A673 (cell line): Measurements from ENCODE around the gene PYY. TPM values are rescaled to one million over a fixed set of nuclear protein-coding genes. Genes with fewer than 3 reads are reported as not detected.
"Not testable (repeated sequence)": the region's sequence is repeated elsewhere in the genome, so short reads cannot be mapped to it uniquely, and the experiment has no call there.

ENCODE experiments used
- BruUV-seq: library from RNA; stranded (reverse); fragments of 400-500 nt; replicated peaks from 2 replicates; lab custom pipeline; 2021; lab: Mats Ljungman, UMichigan
- CTCF ChIA-PET: fragments of 300-600 bp; sonication (Branson Sonifier 250); formaldehyde crosslinking; loops from one replicate; lab custom pipeline; 2022; ENCODE audit warnings: antibody characterized with exemption; lab: Charles Lee
- POLR2A ChIA-PET: fragments of 300-600 bp; sonication (Branson Sonifier 250); formaldehyde crosslinking; loops from one replicate; lab custom pipeline; 2022; ENCODE audit warnings: antibody characterized with exemption; ENCODE audit not compliant: low non-redundant PET; lab: Charles Lee
- DNase-seq: peaks from one replicate; pipeline ENCODE4 v3.0.0-alpha.2; 2015; ENCODE audit warnings: low spot score
- H3K27ac ChIP-seq: fragments of 200-600 bp; sonication (generic); 2 replicates; pipeline ENCODE4 v1.5.1; 2016; ENCODE audit warnings: mixed run types, low read depth, mild to moderate bottlenecking, mixed read lengths, antibody characterized with exemption, low read length; ENCODE audit not compliant: poor library complexity, severe bottlenecking
- H3K27me3 ChIP-seq: fragments of 200-600 bp; sonication (generic); replicated peaks from 2 replicates; pipeline ENCODE4 v1.6.1; 2017; ENCODE audit warnings: mixed run types, low read depth, mild to moderate bottlenecking, mixed read lengths, antibody characterized with exemption, low read length; ENCODE audit not compliant: insufficient read depth, poor library complexity
- H3K36me3 ChIP-seq: fragments of 200-600 bp; sonication (generic); 2 replicates; pipeline ENCODE4 v1.6.1; 2016; ENCODE audit warnings: mixed run types, mild to moderate bottlenecking, mixed read lengths, antibody characterized with exemption, low read length; ENCODE audit not compliant: insufficient read depth, poor library complexity, severe bottlenecking
- H3K4me1 ChIP-seq: fragments of 200-600 bp; sonication (generic); 2 replicates; pipeline ENCODE4 v1.6.1; 2017; ENCODE audit warnings: mixed run types, mild to moderate bottlenecking, mixed read lengths, antibody characterized with exemption, low read length; ENCODE audit not compliant: insufficient read depth, poor library complexity, severe bottlenecking
- H3K4me3 ChIP-seq: fragments of 200-600 bp; sonication (generic); 2 replicates; pipeline ENCODE4 v1.5.1; 2016; ENCODE audit warnings: low read depth, mixed run types, mild to moderate bottlenecking, mixed read lengths, low read length; ENCODE audit not compliant: poor library complexity, severe bottlenecking
- H3K9me3 ChIP-seq: fragments of 200-600 bp; sonication (generic); 2 replicates; pipeline ENCODE4 v1.6.1; 2016; ENCODE audit warnings: mixed run types, low read depth, mild to moderate bottlenecking, mixed read lengths, antibody characterized with exemption, low read length; ENCODE audit not compliant: poor library complexity, severe bottlenecking
- CTCF ChIP-seq: fragments of 300-800, 200-600 bp; sonication (generic); conservative IDR thresholded peaks from 2 replicates; pipeline ENCODE4 v1.5.1; 2017; ENCODE audit warnings: low read depth, mild to moderate bottlenecking, antibody characterized with exemption, low read length, moderate library complexity, mixed read lengths
- EZH2 ChIP-seq: fragments of 200-600 bp; sonication (generic); IDR thresholded peaks from 2 replicates; pipeline ENCODE4 v1.6.1; 2017; ENCODE audit warnings: borderline replicate concordance, low read depth, mild to moderate bottlenecking, mixed read lengths, antibody characterized with exemption, low read length; ENCODE audit not compliant: poor library complexity, severe bottlenecking
- intact Hi-C: fragments of 100-400 bp; cut with micrococcal nuclease; formaldehyde crosslinking; loops from one replicate; pipeline ENCODE4 v1.10.0; 2022; ENCODE audit not compliant: unreplicated experiment
- total RNA-seq: library from RNA; stranded (reverse); gene quantifications from 2 replicates; pipeline ENCODE4 v1.2.3, GENCODE V29; 2021

Gene PYY
- total RNA-seq, 1 experiment from 2014 or later = not detected

- no TSS peak for BruUV-seq
- Histone ChIP-seq H3K4me1 (no peaks in the 10 kb centered on the region), H3K4me3 (no peak overlapping the region), H3K27ac (no peak overlapping the region), H3K36me3 (no peaks in the 10 kb centered on the region), H3K9me3 (no peaks in the 10 kb centered on the region), H3K27me3 (no peaks in the 10 kb centered on the region)
- TF ChIP-seq CTCF (no peak), EZH2 (no peak)
- CTCF ChIA-PET = no interaction called here
- DNase-seq = no peak
- POLR2A ChIA-PET = no interaction called here
- intact Hi-C loops = no loop called here
Measured at GRCh38 chr17:43962479-43962878, 8.7 kb upstream of the PYY start.

- Histone ChIP-seq H3K4me1 (no peaks in the 10 kb centered on the region), H3K36me3 (no peaks in the 10 kb centered on the region), H3K27me3 (no peaks in the 10 kb centered on the region), H3K4me3 (no peak overlapping the region), H3K27ac (no peak overlapping the region), H3K9me3 (no peaks in the 10 kb centered on the region)
- POLR2A ChIA-PET = no interaction called here
- intact Hi-C loops = no loop called here
- no peak for DNase-seq
- BruUV-seq = no TSS peak
- CTCF ChIA-PET = no interaction called here
- TF ChIP-seq CTCF (no peak), EZH2 (no peak)
Measured at GRCh38 chr17:43961954-43962353, 8.2 kb upstream of the PYY start.

GRCh38 chr17:43961292-43961691 lies 7.6 kb upstream of the PYY start:
- H3K27ac ChIP-seq, H3K4me1 ChIP-seq, intact Hi-C loops, H3K36me3 ChIP-seq, H3K4me3 ChIP-seq, DNase-seq, BruUV-seq, CTCF ChIA-PET, H3K27me3 ChIP-seq, POLR2A ChIA-PET, H3K9me3 ChIP-seq: not testable (repeated sequence)

- intact Hi-C loops = no loop called here
- H3K27ac ChIP-seq = no peak overlapping the region
- CTCF ChIA-PET = no interaction called here
- POLR2A ChIA-PET = no interaction called here
- BruUV-seq = no TSS peak
- TF ChIP-seq CTCF (no peak), EZH2 (no peak)
- no peaks in the 10 kb centered on the region for H3K36me3 ChIP-seq
- H3K4me3 ChIP-seq = no peak overlapping the region
- no peaks in the 10 kb centered on the region for H3K9me3 ChIP-seq
- no peaks in the 10 kb centered on the region for H3K27me3 ChIP-seq
- no peaks in the 10 kb centered on the region for H3K4me1 ChIP-seq
- no peak for DNase-seq
Measured at GRCh38 chr17:43958748-43959352, 5.1 kb upstream of the PYY start.
